ENCODE results near the gene DYNC2LI1.
A peak's percentile ranks its signal among the peaks of the same experiment; 100 is the strongest.

The DYNC2LI1 gene

DNA sequence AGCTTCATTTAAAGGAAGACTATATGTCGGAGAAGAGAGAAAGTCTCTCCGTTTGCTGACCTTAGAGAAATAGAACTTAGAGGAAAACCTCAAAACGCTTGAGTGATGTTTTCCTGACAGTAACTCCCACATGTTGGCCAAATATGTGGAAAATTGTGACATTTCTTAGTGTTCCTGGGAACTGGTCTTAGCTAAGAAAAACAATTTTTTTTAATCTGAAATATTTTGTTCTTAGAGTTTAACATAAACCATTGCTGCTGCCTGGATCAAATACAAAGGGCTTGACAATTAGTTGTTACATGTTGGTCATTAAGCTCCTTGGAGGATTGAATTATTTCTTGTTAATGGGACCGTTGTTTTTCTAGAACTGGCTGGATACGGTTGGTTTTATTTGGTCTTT lies 16.3 kb downstream of the DYNC2LI1 start:
- Histone ChIP-seq H3K4me1 (ENCODE audit: control insufficient read depth in 1 of 2, insufficient read depth in 2 of 2, low read length in 2 of 2) (peaks cover 0 to 6% of the 10 kb centered on the region in 2 donors), H3K9me3 (ENCODE audit: control insufficient read depth in 1 of 2, low read length in 2 of 2) (no peaks in the 10 kb centered on the region), H3K27me3 (ENCODE audit: control insufficient read depth in 1 of 2, insufficient read depth in 2 of 2, low read length in 2 of 2) (no peaks in the 10 kb centered on the region), H3K9ac (ENCODE audit: low read depth in 1 of 2, low read length in 2 of 2) (no peak overlapping the region), H3K4me3 (ENCODE audit: low read depth in 1 of 2, low read length in 2 of 2) (no peak overlapping the region), H3K36me3 (ENCODE audit: control insufficient read depth in 1 of 2, insufficient read depth in 2 of 2, low read length in 2 of 2) (peaks cover 6 to 8% of the 10 kb centered on the region in 2 donors), H3K27ac (ENCODE audit: low read depth, low read length) (no peak overlapping the region)

DNA sequence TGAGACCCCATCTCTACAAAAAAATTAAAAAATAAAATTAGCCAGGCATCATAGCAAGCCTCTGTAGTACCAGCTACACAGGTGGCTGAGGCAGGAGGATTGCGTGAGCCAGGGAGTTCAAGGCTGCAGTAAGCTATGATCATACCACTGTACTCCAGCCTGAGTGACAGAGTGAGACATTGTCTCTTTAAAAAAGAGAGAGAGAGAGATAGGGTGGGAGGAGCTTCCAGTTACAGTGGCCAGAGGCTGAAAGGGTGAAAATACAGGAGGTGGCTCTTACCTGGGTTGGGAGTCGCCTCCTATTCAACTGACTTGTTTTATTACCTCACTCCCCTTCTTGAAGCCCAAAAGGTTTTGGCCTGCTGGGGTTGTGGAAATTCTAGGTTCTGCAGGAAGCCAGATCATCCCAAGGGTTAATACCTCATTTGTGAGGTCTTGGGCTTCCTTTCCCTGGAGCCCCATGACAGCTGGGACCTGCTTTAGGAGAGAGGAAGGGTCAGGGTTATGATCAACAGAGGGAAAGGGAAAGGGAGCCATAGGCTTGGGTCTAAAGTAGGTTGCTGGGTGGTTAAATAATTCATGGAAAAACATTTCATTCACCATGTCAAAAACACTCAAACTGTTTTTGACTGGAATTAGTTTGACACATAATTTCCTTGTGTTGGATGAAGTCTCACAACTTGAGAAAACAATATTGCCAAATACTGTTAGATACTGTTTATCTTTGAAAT lies 17.4 kb downstream of the DYNC2LI1 start:
- Histone ChIP-seq H3K9me3 (ENCODE audit: control insufficient read depth in 1 of 2, low read length in 2 of 2) (no peaks in the 10 kb centered on the region), H3K27ac (ENCODE audit: low read depth, low read length) (no peak overlapping the region), H3K36me3 (ENCODE audit: control insufficient read depth in 1 of 2, insufficient read depth in 2 of 2, low read length in 2 of 2) (peaks cover 6 to 8% of the 10 kb centered on the region in 2 donors), H3K9ac (ENCODE audit: low read depth in 1 of 2, low read length in 2 of 2) (no peak overlapping the region), H3K4me3 (ENCODE audit: low read depth in 1 of 2, low read length in 2 of 2) (no peak overlapping the region), H3K27me3 (ENCODE audit: control insufficient read depth in 1 of 2, insufficient read depth in 2 of 2, low read length in 2 of 2) (no peaks in the 10 kb centered on the region), H3K4me1 (ENCODE audit: control insufficient read depth in 1 of 2, insufficient read depth in 2 of 2, low read length in 2 of 2) (peaks cover 0 to 6% of the 10 kb centered on the region in 2 donors)

DNA sequence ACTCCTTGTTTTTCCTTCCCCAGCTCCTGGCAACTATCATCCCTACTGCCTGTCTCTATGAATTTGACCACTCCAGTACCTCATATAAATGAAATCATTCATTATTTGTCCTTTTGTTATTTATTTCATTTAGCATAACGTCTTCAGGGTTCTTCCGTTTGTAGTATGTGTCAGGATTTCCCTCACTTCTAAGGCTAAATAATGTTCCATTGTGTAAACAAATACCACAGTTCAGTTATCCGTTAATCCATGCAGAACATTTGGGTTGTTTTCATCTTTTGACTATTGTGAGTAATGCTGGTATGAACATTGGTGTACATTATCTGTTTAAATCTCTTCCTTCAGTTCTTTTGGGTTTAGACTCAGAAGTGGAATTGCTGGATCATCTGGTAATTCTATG lies 18.8 kb downstream of the DYNC2LI1 start:
- Histone ChIP-seq H3K4me1 (ENCODE audit: control insufficient read depth in 1 of 2, insufficient read depth in 2 of 2, low read length in 2 of 2) (peaks cover 0 to 6% of the 10 kb centered on the region in 2 donors), H3K9ac (ENCODE audit: low read depth in 1 of 2, low read length in 2 of 2) (no peak overlapping the region), H3K4me3 (ENCODE audit: low read depth in 1 of 2, low read length in 2 of 2) (no peak overlapping the region), H3K36me3 (ENCODE audit: control insufficient read depth in 1 of 2, insufficient read depth in 2 of 2, low read length in 2 of 2) (peaks cover 0 to 6% of the 10 kb centered on the region in 2 donors), H3K27me3 (ENCODE audit: control insufficient read depth in 1 of 2, insufficient read depth in 2 of 2, low read length in 2 of 2) (no peaks in the 10 kb centered on the region), H3K9me3 (ENCODE audit: control insufficient read depth in 1 of 2, low read length in 2 of 2) (no peaks in the 10 kb centered on the region), H3K27ac (ENCODE audit: low read depth, low read length) (no peak overlapping the region)

DNA sequence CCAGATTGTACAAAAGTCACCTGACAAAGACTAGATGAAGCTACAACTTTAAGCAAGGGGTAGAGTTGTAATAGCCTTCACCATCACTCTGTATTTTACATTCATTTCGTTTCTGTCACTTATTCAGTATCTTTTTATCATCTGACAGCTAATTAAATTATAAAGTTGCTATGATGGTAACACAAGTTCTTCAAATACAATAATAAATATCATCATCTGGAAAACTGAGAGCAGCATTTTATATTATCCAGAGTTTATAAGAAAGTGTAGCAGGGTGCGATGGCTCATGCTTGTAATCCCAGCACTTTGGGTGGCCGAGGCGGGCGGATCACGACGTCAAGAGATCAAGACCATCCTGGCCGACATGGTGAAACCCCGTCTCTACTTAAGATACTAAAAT lies 21.1 kb downstream of the DYNC2LI1 start:
- Histone ChIP-seq H3K4me1 (ENCODE audit: control insufficient read depth in 1 of 2, insufficient read depth in 2 of 2, low read length in 2 of 2) (peaks cover 0 to 12% of the 10 kb centered on the region in 2 donors), H3K36me3 (ENCODE audit: control insufficient read depth in 1 of 2, insufficient read depth in 2 of 2, low read length in 2 of 2) (peaks cover 0 to 2% of the 10 kb centered on the region in 2 donors), H3K4me3 (ENCODE audit: low read depth in 1 of 2, low read length in 2 of 2) (no peak overlapping the region), H3K27me3 (ENCODE audit: control insufficient read depth in 1 of 2, insufficient read depth in 2 of 2, low read length in 2 of 2) (no peaks in the 10 kb centered on the region), H3K9me3 (ENCODE audit: control insufficient read depth in 1 of 2, low read length in 2 of 2) (no peaks in the 10 kb centered on the region), H3K9ac (ENCODE audit: low read depth in 1 of 2, low read length in 2 of 2) (no peak overlapping the region), H3K27ac (ENCODE audit: low read depth, low read length) (no peak overlapping the region)

DNA sequence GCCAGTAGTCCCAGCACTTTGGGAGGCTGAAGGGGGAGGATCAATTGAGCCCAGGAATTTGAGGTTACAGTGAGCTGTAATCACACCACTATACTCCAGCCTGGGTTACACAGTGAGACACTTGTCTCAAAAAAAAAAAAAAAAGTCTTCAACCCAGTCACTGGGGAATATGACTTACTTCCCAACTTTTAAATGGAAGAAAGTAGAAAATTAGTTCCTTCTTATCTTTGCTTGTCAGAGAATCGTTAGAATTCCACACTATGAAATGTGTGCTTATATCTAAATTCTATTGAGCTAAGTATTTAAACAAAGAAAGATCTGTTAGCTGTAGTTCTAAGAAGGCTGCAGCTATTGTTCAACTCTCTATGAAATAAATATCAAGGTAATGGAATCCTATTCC lies 22.4 kb downstream of the DYNC2LI1 start:
- Histone ChIP-seq H3K4me3 (ENCODE audit: low read depth in 1 of 2, low read length in 2 of 2) (no peak overlapping the region), H3K27me3 (ENCODE audit: control insufficient read depth in 1 of 2, insufficient read depth in 2 of 2, low read length in 2 of 2) (no peaks in the 10 kb centered on the region), H3K9ac (ENCODE audit: low read depth in 1 of 2, low read length in 2 of 2) (no peak overlapping the region), H3K27ac (ENCODE audit: low read depth, low read length) (no peak overlapping the region), H3K4me1 (ENCODE audit: control insufficient read depth in 1 of 2, insufficient read depth in 2 of 2, low read length in 2 of 2) (peaks cover 0 to 11% of the 10 kb centered on the region in 2 donors), H3K9me3 (ENCODE audit: control insufficient read depth in 1 of 2, low read length in 2 of 2) (no peaks in the 10 kb centered on the region), H3K36me3 (ENCODE audit: control insufficient read depth in 1 of 2, insufficient read depth in 2 of 2, low read length in 2 of 2) (peaks cover 0 to 2% of the 10 kb centered on the region in 2 donors)

DNA sequence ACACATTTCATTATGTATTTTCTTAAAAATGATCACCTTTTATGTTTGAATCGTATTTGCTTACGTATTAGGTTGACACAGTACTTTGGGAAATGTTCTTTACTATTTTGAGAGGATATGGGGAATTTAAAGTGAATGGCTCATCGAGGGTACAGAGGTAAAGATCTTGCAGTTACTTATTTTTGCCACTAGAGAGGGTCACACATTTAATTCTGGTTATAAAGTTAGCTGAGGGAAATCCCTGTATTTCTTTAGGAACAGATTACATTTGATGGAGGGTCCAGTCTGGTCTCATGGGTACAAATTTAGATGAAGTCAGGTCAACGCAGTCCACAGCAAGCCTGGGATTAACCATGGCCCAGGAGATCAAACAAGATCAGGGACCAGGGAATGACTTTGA lies 24.5 kb downstream of the DYNC2LI1 start:
- H3K4me3 ChIP-seq (ENCODE audit: low read depth in 1 of 2, low read length in 2 of 2): no peak overlapping the region
- H3K9ac ChIP-seq (ENCODE audit: low read depth in 1 of 2, low read length in 2 of 2): no peak overlapping the region
- H3K36me3 ChIP-seq (ENCODE audit: control insufficient read depth in 1 of 2, insufficient read depth in 2 of 2, low read length in 2 of 2): peaks cover 0 to 2% of the 10 kb centered on the region in 2 donors
- H3K4me1 ChIP-seq (ENCODE audit: control insufficient read depth in 1 of 2, insufficient read depth in 2 of 2, low read length in 2 of 2): peaks cover 0 to 13% of the 10 kb centered on the region in 2 donors
- H3K9me3 ChIP-seq (ENCODE audit: control insufficient read depth in 1 of 2, low read length in 2 of 2): no peaks in the 10 kb centered on the region
- H3K27ac ChIP-seq (ENCODE audit: low read depth, low read length): no peak overlapping the region
- no peaks in the 10 kb centered on the region for H3K27me3 ChIP-seq (ENCODE audit: control insufficient read depth in 1 of 2, insufficient read depth in 2 of 2, low read length in 2 of 2)

DNA sequence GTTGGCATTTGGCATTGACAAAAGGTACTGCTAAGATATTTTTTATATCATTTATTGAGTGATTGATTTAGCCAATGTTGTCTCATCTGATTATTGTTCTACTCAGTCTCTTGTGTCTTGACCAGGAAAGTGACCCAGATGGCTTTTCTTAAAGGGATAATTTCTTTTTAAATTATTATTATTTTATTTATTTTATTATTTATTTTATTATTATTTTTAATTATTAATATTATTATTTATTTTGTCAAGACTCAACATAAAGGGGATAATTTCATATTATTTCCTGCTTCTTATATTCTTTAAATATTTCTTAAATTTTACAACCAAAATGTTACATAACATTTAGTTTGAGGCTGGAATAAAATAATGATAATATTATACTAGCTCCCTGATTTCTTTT lies 27.1 kb downstream of the DYNC2LI1 start:
- Histone ChIP-seq H3K27me3 (ENCODE audit: control insufficient read depth in 1 of 2, insufficient read depth in 2 of 2, low read length in 2 of 2) (no peaks in the 10 kb centered on the region), H3K9ac (ENCODE audit: low read depth in 1 of 2, low read length in 2 of 2) (peak overlapping the region in 1 of 2 donors; percentile 34), H3K4me1 (ENCODE audit: control insufficient read depth in 1 of 2, insufficient read depth in 2 of 2, low read length in 2 of 2) (peaks cover 0 to 25% of the 10 kb centered on the region in 2 donors), H3K27ac (ENCODE audit: low read depth, low read length) (no peak overlapping the region), H3K36me3 (ENCODE audit: control insufficient read depth in 1 of 2, insufficient read depth in 2 of 2, low read length in 2 of 2) (peaks cover 4 to 6% of the 10 kb centered on the region in 2 donors), H3K4me3 (ENCODE audit: low read depth in 1 of 2, low read length in 2 of 2) (no peak overlapping the region), H3K9me3 (ENCODE audit: control insufficient read depth in 1 of 2, low read length in 2 of 2) (no peaks in the 10 kb centered on the region)

DNA sequence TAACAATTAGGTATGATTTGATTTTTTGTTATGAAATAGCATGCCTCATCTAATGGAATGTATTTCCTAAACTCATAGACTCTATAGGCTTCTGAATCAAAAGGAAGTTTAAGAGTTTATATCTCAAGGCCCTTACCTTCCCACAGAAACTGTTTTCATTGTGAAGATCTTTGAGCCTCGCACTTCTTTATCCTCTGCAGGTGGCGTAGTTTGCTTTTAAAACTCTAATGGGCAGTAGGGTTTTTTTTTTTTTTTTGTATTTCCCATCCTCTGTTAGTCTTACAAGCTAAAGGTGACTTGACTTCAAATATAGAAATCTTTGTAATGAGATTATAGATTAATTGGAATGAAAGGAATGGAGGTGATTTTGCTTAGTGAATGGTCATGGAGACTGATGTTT lies 28.3 kb downstream of the DYNC2LI1 start:
- Histone ChIP-seq H3K9me3 (ENCODE audit: control insufficient read depth in 1 of 2, low read length in 2 of 2) (no peaks in the 10 kb centered on the region), H3K9ac (ENCODE audit: low read depth in 1 of 2, low read length in 2 of 2) (no peak overlapping the region), H3K27me3 (ENCODE audit: control insufficient read depth in 1 of 2, insufficient read depth in 2 of 2, low read length in 2 of 2) (no peaks in the 10 kb centered on the region), H3K4me3 (ENCODE audit: low read depth in 1 of 2, low read length in 2 of 2) (no peak overlapping the region), H3K4me1 (ENCODE audit: control insufficient read depth in 1 of 2, insufficient read depth in 2 of 2, low read length in 2 of 2) (peaks cover 2 to 29% of the 10 kb centered on the region in 2 donors), H3K36me3 (ENCODE audit: control insufficient read depth in 1 of 2, insufficient read depth in 2 of 2, low read length in 2 of 2) (peaks cover 3 to 4% of the 10 kb centered on the region in 2 donors), H3K27ac (ENCODE audit: low read depth, low read length) (no peak overlapping the region)

DNA sequence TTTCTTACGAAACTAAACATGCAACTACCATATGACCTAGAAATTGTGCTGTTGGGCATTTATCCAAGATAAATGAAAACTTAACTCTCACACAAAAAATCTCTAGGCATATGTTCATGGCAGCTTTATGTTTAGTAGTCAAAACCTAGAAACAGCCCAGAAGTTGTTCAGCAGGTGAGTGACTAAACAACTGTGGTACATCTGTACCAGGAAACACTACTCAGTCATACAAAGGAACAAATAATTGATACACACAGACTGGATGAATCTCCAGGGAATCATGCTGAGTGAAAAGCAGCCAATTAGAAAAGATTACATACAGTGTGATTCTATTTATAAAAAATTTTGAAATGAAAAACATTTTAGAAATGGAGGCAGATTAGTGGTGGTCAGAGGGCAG lies 29.3 kb downstream of the DYNC2LI1 start:
- Histone ChIP-seq H3K4me3 (ENCODE audit: low read depth in 1 of 2, low read length in 2 of 2) (no peak overlapping the region), H3K36me3 (ENCODE audit: control insufficient read depth in 1 of 2, insufficient read depth in 2 of 2, low read length in 2 of 2) (peaks cover 3 to 4% of the 10 kb centered on the region in 2 donors), H3K9ac (ENCODE audit: low read depth in 1 of 2, low read length in 2 of 2) (no peak overlapping the region), H3K4me1 (ENCODE audit: control insufficient read depth in 1 of 2, insufficient read depth in 2 of 2, low read length in 2 of 2) (peaks cover 10 to 34% of the 10 kb centered on the region in 2 donors), H3K27ac (ENCODE audit: low read depth, low read length) (no peak overlapping the region), H3K9me3 (ENCODE audit: control insufficient read depth in 1 of 2, low read length in 2 of 2) (no peaks in the 10 kb centered on the region), H3K27me3 (ENCODE audit: control insufficient read depth in 1 of 2, insufficient read depth in 2 of 2, low read length in 2 of 2) (no peaks in the 10 kb centered on the region)

DNA sequence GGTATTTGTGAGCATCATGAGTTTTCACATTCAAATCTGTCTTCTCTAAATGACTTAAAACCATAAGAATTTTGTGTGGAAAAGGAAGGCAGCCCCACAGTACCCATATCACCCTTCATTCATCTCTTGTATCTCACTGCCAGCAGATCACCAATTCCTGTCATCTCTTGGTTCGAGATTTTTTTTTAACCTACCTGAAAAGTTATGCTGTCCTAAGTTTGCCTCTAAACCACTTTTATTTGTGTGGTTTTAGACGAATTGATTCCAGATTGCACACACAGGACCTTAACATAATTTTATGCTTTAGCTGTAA lies 32.8 kb downstream of the DYNC2LI1 start:
- Histone ChIP-seq H3K4me1 (ENCODE audit: control insufficient read depth in 1 of 2, insufficient read depth in 2 of 2, low read length in 2 of 2) (peaks cover 13 to 33% of the 10 kb centered on the region in 2 donors), H3K36me3 (ENCODE audit: control insufficient read depth in 1 of 2, insufficient read depth in 2 of 2, low read length in 2 of 2) (peaks cover 6 to 8% of the 10 kb centered on the region in 2 donors)

More for the DNA sequence above, 32.8 kb downstream of the DYNC2LI1 start:
- Histone ChIP-seq H3K27ac (ENCODE audit: low read depth, low read length) (no peak overlapping the region), H3K9ac (ENCODE audit: low read depth in 1 of 2, low read length in 2 of 2) (no peak overlapping the region), H3K27me3 (ENCODE audit: control insufficient read depth in 1 of 2, insufficient read depth in 2 of 2, low read length in 2 of 2) (no peaks in the 10 kb centered on the region), H3K4me3 (ENCODE audit: low read depth in 1 of 2, low read length in 2 of 2) (no peak overlapping the region), H3K9me3 (ENCODE audit: control insufficient read depth in 1 of 2, low read length in 2 of 2) (no peaks in the 10 kb centered on the region)

All from duodenal mucosa (tissue), 2 donors.